Lower leg skin (tissue), 4 donors: ENCODE data around the gene MAP1LC3C. TPM values are rescaled to one million over a fixed set of nuclear protein-coding genes. Genes with fewer than 3 reads are reported as not detected.

Source experiments
- DNase-seq, 2 donors: peaks; one replicate each; pipeline ENCODE4 v3.0.0-alpha.2; 2019; ENCODE audit warnings: low spot score in 2 of 2
- H3K4me3 ChIP-seq: fragments of 200-600 bp; sonication (generic); 2 replicates; pipeline ENCODE4 v1.5.1; 2017; ENCODE audit warnings: mild to moderate bottlenecking, low read depth; ENCODE audit not compliant: poor library complexity, severe bottlenecking
- POLR2A ChIP-seq, 2 donors: fragments of 450-650 bp; IDR thresholded peaks; one replicate each; pipeline ENCODE4 v1.6.1; 2016 to 2017; ENCODE audit warnings: antibody characterized with exemption in 2 of 2, mild to moderate bottlenecking in 1 of 2, moderate library complexity in 1 of 2
- WGBS, 2 donors: methylation state at CpG; one replicate each; pipeline ENCODE4 v1.1.5; 2018; 5-methylcytosine and 5-hydroxymethylcytosine counted together
- intact Hi-C: fragments of 100-400 bp; cut with DNase I; formaldehyde crosslinking; loops from one replicate; pipeline ENCODE4 v1.15.0; 2023; ENCODE audit warnings: low total_unique reads
- total RNA-seq, 4 donors: library from RNA; depleted of rRNA; stranded (reverse); fragments of >200 nt; gene quantifications; one replicate each; pipeline ENCODE4 v1.1.0, GENCODE V29; 2016
- TF ChIP-seq, protein P1 (sequence below), 3 donors: fragments of 450-650 bp; IDR thresholded peaks; one replicate each; pipeline ENCODE4 v1.5.1; 2016; ENCODE audit warnings: antibody characterized with exemption in 3 of 3, mild to moderate bottlenecking in 3 of 3, moderate library complexity in 2 of 3

The MAP1LC3C gene
- total RNA-seq = 1 to 10 TPM; 2.7 to 7.4 (median 5.0) TPM

DNA sequence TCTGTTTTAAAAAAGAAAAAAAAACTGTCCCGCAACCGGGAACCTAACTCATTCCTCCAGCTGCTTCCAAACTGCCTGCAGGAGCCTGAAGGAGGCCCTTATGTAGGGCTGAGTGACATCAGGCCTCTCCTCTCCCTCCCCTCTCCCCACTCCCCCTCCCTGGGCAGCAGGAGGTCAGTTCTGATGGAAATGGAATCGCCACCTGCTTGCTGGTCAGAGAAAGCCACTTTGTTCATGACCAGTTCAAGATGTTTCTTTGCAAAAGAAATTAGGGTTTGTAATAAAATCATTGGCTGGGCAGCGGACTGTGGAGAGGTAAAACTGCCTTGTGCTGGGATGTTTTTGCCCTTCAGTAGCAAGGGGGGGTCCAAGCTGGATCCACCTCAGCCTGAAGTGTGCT lies at the start of gene MAP1LC3C:
TSS of gene MAP1LC3C (minus strand) at position 73 of the 400 bp plus-strand sequence. CDS start 90 bp downstream, outside the sequence.
- intact Hi-C loops = no loop called here
- WGBS, 2 donors = 38 to 46% methylated on average over 4 of the region's 4 CpGs
- TF ChIP-seq POLR2A (IDR thresholded peaks at IDR 0.05) = no peak
- TF ChIP-seq, protein P1, sequence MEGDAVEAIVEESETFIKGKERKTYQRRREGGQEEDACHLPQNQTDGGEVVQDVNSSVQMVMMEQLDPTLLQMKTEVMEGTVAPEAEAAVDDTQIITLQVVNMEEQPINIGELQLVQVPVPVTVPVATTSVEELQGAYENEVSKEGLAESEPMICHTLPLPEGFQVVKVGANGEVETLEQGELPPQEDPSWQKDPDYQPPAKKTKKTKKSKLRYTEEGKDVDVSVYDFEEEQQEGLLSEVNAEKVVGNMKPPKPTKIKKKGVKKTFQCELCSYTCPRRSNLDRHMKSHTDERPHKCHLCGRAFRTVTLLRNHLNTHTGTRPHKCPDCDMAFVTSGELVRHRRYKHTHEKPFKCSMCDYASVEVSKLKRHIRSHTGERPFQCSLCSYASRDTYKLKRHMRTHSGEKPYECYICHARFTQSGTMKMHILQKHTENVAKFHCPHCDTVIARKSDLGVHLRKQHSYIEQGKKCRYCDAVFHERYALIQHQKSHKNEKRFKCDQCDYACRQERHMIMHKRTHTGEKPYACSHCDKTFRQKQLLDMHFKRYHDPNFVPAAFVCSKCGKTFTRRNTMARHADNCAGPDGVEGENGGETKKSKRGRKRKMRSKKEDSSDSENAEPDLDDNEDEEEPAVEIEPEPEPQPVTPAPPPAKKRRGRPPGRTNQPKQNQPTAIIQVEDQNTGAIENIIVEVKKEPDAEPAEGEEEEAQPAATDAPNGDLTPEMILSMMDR (IDR thresholded peaks at IDR 0.05) = no peak
- DNase-seq = no peak
- H3K4me3 ChIP-seq = no peak within 1 kb of the TSS

- DNase-seq = no peak
- no peak for TF ChIP-seq POLR2A (IDR thresholded peaks at IDR 0.05)
- TF ChIP-seq, protein P1 (IDR thresholded peaks at IDR 0.05) = no peak
- intact Hi-C loops = no loop called here
- H3K4me3 ChIP-seq = no peak overlapping the region
- WGBS, 2 donors = 45 to 52% methylated on average over 3 of the region's 3 CpGs
Observed at GRCh38 chr1:242043165-242043564, 44.3 kb upstream of the MAP1LC3C start.

DNA sequence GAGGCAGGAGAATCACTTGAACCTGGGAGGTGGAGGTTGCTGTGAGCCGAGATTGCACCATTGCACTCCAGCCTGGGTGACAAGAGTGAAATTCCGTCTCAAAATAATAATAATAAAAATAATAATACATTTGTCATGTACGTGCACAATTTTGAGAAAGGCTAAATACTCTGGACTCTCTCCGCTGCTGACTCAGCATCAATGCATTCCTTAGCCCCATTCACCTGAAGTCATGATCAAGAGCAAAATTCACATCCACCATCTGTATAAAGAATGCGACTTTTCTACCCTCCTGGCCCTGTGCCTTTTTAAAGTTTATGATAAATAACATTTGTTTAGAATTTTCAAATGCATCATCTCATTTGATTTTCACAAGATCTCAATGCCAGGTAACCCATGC lies 35.5 kb upstream of the MAP1LC3C start:
- no peak overlapping the region for H3K4me3 ChIP-seq
- WGBS, 2 donors = 92 to 93% methylated on average over 5 of the region's 5 CpGs
- TF ChIP-seq POLR2A (IDR thresholded peaks at IDR 0.05) = no peak
- TF ChIP-seq, protein P1 (IDR thresholded peaks at IDR 0.05) = no peak
- no peak for DNase-seq
- intact Hi-C loops = no loop called here

GRCh38 chr1:242033447-242033846 lies 34.5 kb upstream of the MAP1LC3C start:
- 23 to 27% methylated on average over 4 of the region's 4 CpGs for WGBS, 2 donors
- TF ChIP-seq, protein P1 (IDR thresholded peaks at IDR 0.05) = no peak
- TF ChIP-seq POLR2A (IDR thresholded peaks at IDR 0.05) = no peak
- no peak overlapping the region for H3K4me3 ChIP-seq
- DNase-seq = peak in 1 of 2 donors; percentile 40
- intact Hi-C loops = no loop called here

- intact Hi-C loops = no loop called here
- WGBS, 2 donors = 89 to 95% methylated on average over 1 of the region's 1 CpG
- H3K4me3 ChIP-seq = no peak overlapping the region
- TF ChIP-seq POLR2A (IDR thresholded peaks at IDR 0.05) = no peak
- TF ChIP-seq, protein P1 (IDR thresholded peaks at IDR 0.05) = no peak
- DNase-seq = peak in 1 of 2 donors; percentile 15
Observed at GRCh38 chr1:242030071-242030470, 31.2 kb upstream of the MAP1LC3C start.

GRCh38 chr1:242025681-242026080 lies 26.8 kb upstream of the MAP1LC3C start:
- WGBS, 2 donors = 82 to 83% methylated on average over 13 of the region's 13 CpGs
- TF ChIP-seq, protein P1 (IDR thresholded peaks at IDR 0.05) = no peak
- TF ChIP-seq POLR2A (IDR thresholded peaks at IDR 0.05) = no peak
- DNase-seq = peak in 1 of 2 donors; percentile 75
- no peak overlapping the region for H3K4me3 ChIP-seq
- intact Hi-C loops = no loop called here
